Endothelial cell of umbilical vein (primary cell): ENCODE measurements around the gene ANKS1B. TPM values are rescaled to one million over a fixed set of nuclear protein-coding genes. Genes with fewer than 3 reads are reported as not detected.

ENCODE experiments used
- BruUV-seq: library from RNA; stranded (reverse); fragments of 400-500 nt; replicated peaks from 2 replicates; lab custom pipeline; 2021; lab: Mats Ljungman, UMichigan
- CTCF ChIA-PET: fragments of 300-600, 350-600 bp; sonication (Branson Sonifier 250); formaldehyde crosslinking; loops from one replicate; lab custom pipeline; 2021; ENCODE audit warnings: antibody characterized with exemption, inconsistent platforms; lab: Charles Lee
- POLR2A ChIA-PET: fragments of 300-600, 350-600 bp; sonication (Branson Sonifier 250); formaldehyde crosslinking; loops from one replicate; lab custom pipeline; 2021; ENCODE audit warnings: antibody characterized with exemption, inconsistent platforms; lab: Charles Lee
- DNase-seq: peaks from one replicate; pipeline ENCODE4 v3.0.0-alpha.2; 2011; ENCODE audit warnings: low read depth, low spot score
- FAIRE-seq: peaks from 2 replicates; lab custom pipeline; 2011; peaks lifted over from hg19 to GRCh38; lab: Jason Lieb, UNC
- H2AFZ ChIP-seq: 2 replicates; pipeline ENCODE4 v1.6.0; 2012; ENCODE audit warnings: low read depth, low read length, control low read depth, inconsistent platforms
- H3K27ac ChIP-seq: 2 replicates; pipeline ENCODE4 v1.5.1; 2011; ENCODE audit warnings: low read depth, mild to moderate bottlenecking, control low read depth, low read length, moderate library complexity; ENCODE audit not compliant: insufficient read depth
- H3K27me3 ChIP-seq, 2 experiments: 2 replicates each; pipeline versions ENCODE4 v1.6.0 to v1.6.1; 2011; ENCODE audit warnings: low read length in 2 of 2, mixed read lengths in 1 of 2; ENCODE audit not compliant: control insufficient read depth in 2 of 2, insufficient read depth in 2 of 2
- H3K36me3 ChIP-seq, 2 experiments: 2 replicates in 1 of 2; 3 replicates in 1 of 2; pipeline ENCODE4 v1.5.1; 2011; ENCODE audit warnings: low read length in 2 of 2, mild to moderate bottlenecking in 1 of 2, moderate library complexity in 1 of 2; ENCODE audit not compliant: control insufficient read depth in 2 of 2, insufficient read depth in 2 of 2; ENCODE audit errors: extremely low read depth in 1 of 2
- H3K4me1 ChIP-seq: 3 replicates; pipeline ENCODE4 v1.5.1; 2011; ENCODE audit warnings: mild to moderate bottlenecking, low read length; ENCODE audit not compliant: control insufficient read depth, insufficient read depth; ENCODE audit errors: extremely low read depth
- H3K4me2 ChIP-seq: 2 replicates; pipeline ENCODE4 v1.6.1; 2011; ENCODE audit warnings: low read length, control low read depth, mixed read lengths; ENCODE audit not compliant: insufficient read depth
- H3K4me3 ChIP-seq, 3 experiments: fragments of 200-600 bp in 1 of 3; sonication (generic), shearing (Covaris generic) in 1 of 3; replicated peaks in 1 of 3; 2 replicates each; pipeline ENCODE4 v1.5.1; 2011 to 2016; ENCODE audit warnings: control low read depth in 3 of 3, low read length in 3 of 3, mild to moderate bottlenecking in 2 of 3, inconsistent platforms in 1 of 3, low read depth in 1 of 3, moderate library complexity in 1 of 3; ENCODE audit not compliant: insufficient read depth in 1 of 3
- H3K79me2 ChIP-seq: 2 replicates; pipeline ENCODE4 v1.6.0; 2012; ENCODE audit warnings: low read length, inconsistent platforms; ENCODE audit not compliant: control insufficient read depth, insufficient read depth
- H3K9ac ChIP-seq: replicated peaks from 2 replicates; pipeline ENCODE3; 2011; ENCODE audit warnings: low read length, control low read depth; ENCODE audit not compliant: insufficient read depth; ENCODE audit errors: extremely low read depth
- H3K9me1 ChIP-seq: replicated peaks from 3 replicates; pipeline ENCODE4 v1.6.0; 2011; ENCODE audit warnings: mild to moderate bottlenecking, low read length; ENCODE audit not compliant: control insufficient read depth, insufficient read depth; ENCODE audit errors: extremely low read depth
- H3K9me3 ChIP-seq: replicated peaks from 2 replicates; pipeline ENCODE4 v1.5.1; 2012; ENCODE audit warnings: low read length, inconsistent platforms; ENCODE audit not compliant: control insufficient read depth, insufficient read depth
- H4K20me1 ChIP-seq: replicated peaks from 2 replicates; pipeline ENCODE3; 2011; ENCODE audit warnings: mild to moderate bottlenecking, low read length; ENCODE audit not compliant: control insufficient read depth, insufficient read depth; ENCODE audit errors: extremely low read depth
- EZH2 ChIP-seq: IDR thresholded peaks from 2 replicates; pipeline ENCODE4 v1.6.1; 2012; ENCODE audit warnings: borderline replicate concordance, low read depth, mild to moderate bottlenecking, moderate library complexity, low read length, inconsistent platforms; ENCODE audit not compliant: severe bottlenecking
- FOS ChIP-seq: IDR thresholded peaks from 2 replicates; pipeline ENCODE4 v1.6.1; 2011; ENCODE audit warnings: mild to moderate bottlenecking, low read length, moderate library complexity, borderline replicate concordance; ENCODE audit not compliant: insufficient read depth
- GATA2 ChIP-seq: IDR thresholded peaks from 2 replicates; pipeline ENCODE4 v1.7.0; 2011; ENCODE audit warnings: low read depth, mild to moderate bottlenecking, moderate library complexity, mixed read lengths, low read length; ENCODE audit not compliant: insufficient read length, insufficient read depth
- JUN ChIP-seq: IDR thresholded peaks from 2 replicates; pipeline ENCODE4 v1.6.1; 2011; ENCODE audit warnings: borderline replicate concordance, low read depth; ENCODE audit not compliant: insufficient read length, insufficient read depth
- MYC ChIP-seq: IDR thresholded peaks from one replicate; pipeline ENCODE4 v1.6.1; 2011; ENCODE audit warnings: mild to moderate bottlenecking, low read depth, low read length
- POLR2A ChIP-seq: IDR thresholded peaks from 2 replicates; pipeline ENCODE4 v1.6.1; 2012; ENCODE audit warnings: low read depth, mild to moderate bottlenecking, control low read depth, low read length
- POLR2AphosphoS5 ChIP-seq: IDR thresholded peaks from 2 replicates; pipeline ENCODE4 v1.6.1; 2012; ENCODE audit warnings: low read depth, mild to moderate bottlenecking, control low read depth, low read length, moderate library complexity; ENCODE audit not compliant: insufficient read depth
- dilution Hi-C: fragments of 300-500 bp; cut with MboI; formaldehyde crosslinking; loops from one replicate; pipeline ENCODE4 v1.15.0; 2019; ENCODE audit warnings: low sequenced_read_pairs; ENCODE audit not compliant: extremely low pct_ligation_motif_present
- intact Hi-C: fragments of 100-400 bp; cut with micrococcal nuclease; formaldehyde crosslinking; loops from one replicate; pipeline ENCODE4 v1.10.0; 2022
- polyA plus RNA-seq, 4 experiments: library from polyadenylated mRNA; depleted of rRNA in 3 of 4; stranded (reverse) in 3 of 4; unstranded in 1 of 4; fragments of >200 nt; gene quantifications; 2 replicates each; pipeline versions ENCODE4 v1.2.1 to v1.2.3, GENCODE V29; 2011 to 2012; ENCODE audit warnings: missing spikeins in 1 of 4
- total RNA-seq: library from RNA; stranded (reverse); gene quantifications from 2 replicates; pipeline ENCODE4 v1.2.3, GENCODE V29; 2021
- TF ChIP-seq, protein P1 (sequence below), 2 donors: IDR thresholded peaks; 1 replicate in 1 of 2; 2 replicates in 1 of 2; pipeline ENCODE4 v1.5.1; 2011; ENCODE audit warnings: low read length in 2 of 2, mild to moderate bottlenecking in 2 of 2, moderate library complexity in 2 of 2, control low read depth in 1 of 2, inconsistent platforms in 1 of 2, low read depth in 1 of 2; ENCODE audit not compliant: insufficient read depth in 1 of 2; ENCODE audit errors: extremely low read depth in 1 of 2
- TF ChIP-seq, protein P2 (sequence below): IDR thresholded peaks from 2 replicates; pipeline ENCODE4 v1.6.1; 2011; ENCODE audit not compliant: insufficient read depth, insufficient read length

The ANKS1B gene
- total and polyA plus RNA-seq, 2 donors (not counting 3 experiments of a cell fraction or from before 2014, with no cell fraction given) = 0.15 to 0.38 TPM

DNA sequence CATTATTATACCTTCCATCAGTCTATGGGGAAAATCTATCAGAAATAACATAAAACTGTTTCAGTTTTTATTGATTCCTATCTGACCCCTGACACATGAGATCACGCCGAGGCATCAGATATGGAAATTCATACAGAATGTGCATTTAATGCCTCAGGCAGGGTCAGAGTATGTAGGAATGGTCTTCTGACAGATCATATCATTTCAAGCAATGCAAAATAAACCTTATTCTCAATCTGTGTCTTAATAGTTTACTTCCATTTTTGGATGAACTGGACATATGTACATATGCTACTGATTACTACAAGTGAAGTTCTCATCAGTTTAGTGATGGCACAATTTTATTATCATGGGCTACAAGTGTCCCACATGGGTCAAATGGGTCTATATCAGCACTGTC, 150.0 kb downstream of the ANKS1B start:
- TF ChIP-seq JUN (no peak), GATA2 (no peak), POLR2AphosphoS5 (no peak), POLR2A (no peak), FOS (no peak), EZH2 (no peak), MYC (no peak)
- TF ChIP-seq, protein P1, sequence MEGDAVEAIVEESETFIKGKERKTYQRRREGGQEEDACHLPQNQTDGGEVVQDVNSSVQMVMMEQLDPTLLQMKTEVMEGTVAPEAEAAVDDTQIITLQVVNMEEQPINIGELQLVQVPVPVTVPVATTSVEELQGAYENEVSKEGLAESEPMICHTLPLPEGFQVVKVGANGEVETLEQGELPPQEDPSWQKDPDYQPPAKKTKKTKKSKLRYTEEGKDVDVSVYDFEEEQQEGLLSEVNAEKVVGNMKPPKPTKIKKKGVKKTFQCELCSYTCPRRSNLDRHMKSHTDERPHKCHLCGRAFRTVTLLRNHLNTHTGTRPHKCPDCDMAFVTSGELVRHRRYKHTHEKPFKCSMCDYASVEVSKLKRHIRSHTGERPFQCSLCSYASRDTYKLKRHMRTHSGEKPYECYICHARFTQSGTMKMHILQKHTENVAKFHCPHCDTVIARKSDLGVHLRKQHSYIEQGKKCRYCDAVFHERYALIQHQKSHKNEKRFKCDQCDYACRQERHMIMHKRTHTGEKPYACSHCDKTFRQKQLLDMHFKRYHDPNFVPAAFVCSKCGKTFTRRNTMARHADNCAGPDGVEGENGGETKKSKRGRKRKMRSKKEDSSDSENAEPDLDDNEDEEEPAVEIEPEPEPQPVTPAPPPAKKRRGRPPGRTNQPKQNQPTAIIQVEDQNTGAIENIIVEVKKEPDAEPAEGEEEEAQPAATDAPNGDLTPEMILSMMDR (IDR thresholded peaks at IDR 0.05; ENCODE audit: extremely low read depth in 1 of 2, insufficient read depth in 1 of 2, low read depth in 1 of 2, low read length in 2 of 2) = no peak
- TF ChIP-seq, protein P2, sequence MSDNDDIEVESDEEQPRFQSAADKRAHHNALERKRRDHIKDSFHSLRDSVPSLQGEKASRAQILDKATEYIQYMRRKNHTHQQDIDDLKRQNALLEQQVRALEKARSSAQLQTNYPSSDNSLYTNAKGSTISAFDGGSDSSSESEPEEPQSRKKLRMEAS = no peak
- Histone ChIP-seq H3K4me2 (no peak overlapping the region), H3K36me3 (no peaks in the 10 kb centered on the region), H3K9me1 (no peaks in the 10 kb centered on the region), H3K27me3 (no peaks in the 10 kb centered on the region), H4K20me1 (no peaks in the 10 kb centered on the region), H3K9me3 (no peaks in the 10 kb centered on the region), H3K4me1 (no peaks in the 10 kb centered on the region), H3K79me2 (no peaks in the 10 kb centered on the region), H2AFZ (no peak overlapping the region), H3K4me3 (no peak overlapping the region), H3K27ac (no peak overlapping the region), H3K9ac (no peak overlapping the region)
- POLR2A ChIA-PET = no interaction called here
- dilution Hi-C loops (no loop called here), intact Hi-C loops (no loop called here)
- CTCF ChIA-PET = no interaction called here
- DNase-seq = no peak
- BruUV-seq = no TSS peak
- no peak for FAIRE-seq
